Lower lobe of right lung (tissue), 2 donors: ENCODE data around the gene PABPN1L. TPM values are rescaled to one million over a fixed set of nuclear protein-coding genes. Genes with fewer than 3 reads are reported as not detected.

ENCODE experiments used
- ATAC-seq, 2 donors: fragments of 200-7000 bp; cut with Tn5 transposase; one replicate each; pipeline ENCODE4 v1.9.1; 2020 to 2022; ENCODE audit warnings: mild to moderate bottlenecking in 2 of 2, moderate library complexity in 2 of 2
- DNase-seq: peaks from one replicate; pipeline ENCODE4 v3.0.0-alpha.2; 2020
- H3K27ac ChIP-seq: fragments of 200-600 bp; one replicate; pipeline ENCODE4 v1.8.0; 2022
- H3K27me3 ChIP-seq: fragments of 200-600 bp; one replicate; pipeline ENCODE4 v1.8.0; 2022; ENCODE audit warnings: low read depth
- H3K36me3 ChIP-seq: fragments of 200-600 bp; one replicate; pipeline ENCODE4 v1.8.0; 2022; ENCODE audit warnings: mild to moderate bottlenecking
- H3K4me1 ChIP-seq: fragments of 200-600 bp; one replicate; pipeline ENCODE4 v1.8.0; 2022
- H3K4me3 ChIP-seq: fragments of 200-600 bp; one replicate; pipeline ENCODE4 v1.8.0; 2022; ENCODE audit warnings: mild to moderate bottlenecking
- H3K9me3 ChIP-seq: fragments of 200-600 bp; one replicate; pipeline ENCODE4 v1.8.0; 2022
- intact Hi-C: fragments of 100-400 bp; cut with DNase I; formaldehyde crosslinking; loops from one replicate; pipeline ENCODE4 v1.11.0; 2022
- total RNA-seq: library from RNA; stranded (reverse); fragmentation: NEBNext Ultra II Directional; extraction: Animal tissue kit (Norgen Biotek cat#: 25700); gene quantifications from one replicate; pipeline ENCODE4 v1.2.1, GENCODE V29; 2021
- TF ChIP-seq, protein P1 (sequence below): fragments of 200-600 bp; IDR thresholded peaks from one replicate; pipeline ENCODE4 v1.8.0; 2022; ENCODE audit warnings: antibody characterized with exemption, mild to moderate bottlenecking
- donor health status: DM: no; HTN: yes; CAD: no; lungs with severe emphysema.

PABPN1L gene
- total RNA-seq, 1 donor from 2014 or later: not detected

DNA sequence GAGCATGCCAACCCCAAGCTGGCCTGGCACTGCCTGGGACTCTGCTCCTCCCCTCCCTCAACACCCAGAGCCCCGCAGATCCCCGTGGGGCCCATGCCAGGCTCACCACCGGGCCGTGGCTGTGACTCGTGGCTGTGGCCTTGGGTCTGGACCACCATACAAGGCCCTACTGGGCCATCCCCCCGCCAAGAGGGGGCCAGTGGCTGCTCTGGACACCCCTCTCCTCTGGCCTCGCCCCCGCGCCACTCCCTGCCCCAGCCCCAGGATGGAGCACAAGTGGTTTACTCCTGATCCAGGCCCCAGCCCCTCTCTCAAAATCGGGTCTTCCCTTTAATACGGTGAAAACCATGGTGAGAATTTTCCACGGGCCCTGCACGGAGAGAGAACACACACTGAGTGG is 3.0 kb downstream of the PABPN1L start:
- TF ChIP-seq, protein P1, sequence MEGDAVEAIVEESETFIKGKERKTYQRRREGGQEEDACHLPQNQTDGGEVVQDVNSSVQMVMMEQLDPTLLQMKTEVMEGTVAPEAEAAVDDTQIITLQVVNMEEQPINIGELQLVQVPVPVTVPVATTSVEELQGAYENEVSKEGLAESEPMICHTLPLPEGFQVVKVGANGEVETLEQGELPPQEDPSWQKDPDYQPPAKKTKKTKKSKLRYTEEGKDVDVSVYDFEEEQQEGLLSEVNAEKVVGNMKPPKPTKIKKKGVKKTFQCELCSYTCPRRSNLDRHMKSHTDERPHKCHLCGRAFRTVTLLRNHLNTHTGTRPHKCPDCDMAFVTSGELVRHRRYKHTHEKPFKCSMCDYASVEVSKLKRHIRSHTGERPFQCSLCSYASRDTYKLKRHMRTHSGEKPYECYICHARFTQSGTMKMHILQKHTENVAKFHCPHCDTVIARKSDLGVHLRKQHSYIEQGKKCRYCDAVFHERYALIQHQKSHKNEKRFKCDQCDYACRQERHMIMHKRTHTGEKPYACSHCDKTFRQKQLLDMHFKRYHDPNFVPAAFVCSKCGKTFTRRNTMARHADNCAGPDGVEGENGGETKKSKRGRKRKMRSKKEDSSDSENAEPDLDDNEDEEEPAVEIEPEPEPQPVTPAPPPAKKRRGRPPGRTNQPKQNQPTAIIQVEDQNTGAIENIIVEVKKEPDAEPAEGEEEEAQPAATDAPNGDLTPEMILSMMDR: no peak
- H3K36me3 ChIP-seq: peaks cover 44% of the 10 kb centered on the region
- intact Hi-C loops: no loop called here

DNA sequence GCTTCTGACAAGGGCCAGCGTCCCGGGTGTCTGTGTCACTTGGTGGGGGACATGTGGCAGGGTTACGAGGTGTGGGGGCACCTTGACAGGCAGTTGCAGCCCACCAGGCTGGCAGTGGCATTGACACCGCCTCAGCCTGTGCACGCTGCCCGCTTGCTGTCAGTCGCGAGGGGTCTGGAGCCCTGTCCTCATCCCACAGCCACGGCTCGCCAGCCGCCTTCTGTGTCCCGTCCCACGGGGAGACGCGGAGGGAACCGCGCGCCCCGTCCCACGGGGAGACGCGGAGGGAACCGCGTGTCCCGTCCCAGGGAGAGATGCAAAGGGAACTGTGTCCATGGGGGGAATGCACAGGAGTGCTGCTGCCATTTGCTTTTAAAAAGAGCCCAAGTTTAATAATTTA is 3.5 kb downstream of the PABPN1L start:
- Histone ChIP-seq H3K4me3 (no peak overlapping the region), H3K9me3 (no peaks in the 10 kb centered on the region), H3K27ac (no peak overlapping the region), H3K36me3 (peaks cover 44% of the 10 kb centered on the region), H3K4me1 (peaks cover 12% of the 10 kb centered on the region), H3K27me3 (peaks cover 6% of the 10 kb centered on the region)
- TF ChIP-seq, protein P1: no peak
- intact Hi-C loops: no loop called here
- ATAC-seq (no peak), DNase-seq (no peak)

More for the DNA sequence above, 3.0 kb downstream of the PABPN1L start:
- Histone ChIP-seq H3K4me3 (no peak overlapping the region), H3K4me1 (peaks cover 7% of the 10 kb centered on the region), H3K27me3 (peaks cover 6% of the 10 kb centered on the region), H3K9me3 (no peaks in the 10 kb centered on the region), H3K27ac (no peak overlapping the region)
- DNase-seq: no peak
- peak in 1 of 2 donors; percentile 3 for ATAC-seq

DNA sequence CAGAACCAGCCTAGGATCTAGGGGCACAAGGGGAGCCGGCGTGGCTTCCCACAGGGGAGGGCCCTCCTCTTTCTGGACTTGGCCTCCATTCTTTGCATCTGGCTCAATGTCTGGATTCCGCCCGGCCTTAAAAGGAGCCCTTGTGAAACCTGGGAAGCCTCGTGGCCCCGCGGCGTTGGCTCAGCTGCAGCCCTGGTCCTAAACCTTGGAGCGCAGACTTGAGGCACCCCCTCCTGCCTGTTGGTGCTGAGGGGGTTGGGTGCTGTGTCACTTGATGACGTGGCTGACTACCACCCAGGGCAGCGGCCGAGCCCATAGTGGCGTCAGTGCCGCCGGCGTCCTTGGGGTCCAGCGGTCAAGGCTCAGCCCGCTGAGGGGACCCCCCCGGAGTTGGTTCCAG is 5.1 kb downstream of the PABPN1L start:
- ATAC-seq: no peak
- no peak overlapping the region for H3K27ac ChIP-seq
- no peaks in the 10 kb centered on the region for H3K27me3 ChIP-seq
- TF ChIP-seq, protein P1: no peak
- no peak for DNase-seq
- no peak overlapping the region for H3K4me3 ChIP-seq
- intact Hi-C loops: no loop called here
- H3K9me3 ChIP-seq: no peaks in the 10 kb centered on the region
- peaks cover 44% of the 10 kb centered on the region for H3K36me3 ChIP-seq
- peaks cover 20% of the 10 kb centered on the region for H3K4me1 ChIP-seq

- Histone ChIP-seq H3K27me3 (no peaks in the 10 kb centered on the region), H3K36me3 (peaks cover 44% of the 10 kb centered on the region), H3K4me1 (peaks cover 37% of the 10 kb centered on the region), H3K27ac (no peak overlapping the region), H3K4me3 (no peak overlapping the region), H3K9me3 (no peaks in the 10 kb centered on the region)
- no peak for DNase-seq
- no peak for ATAC-seq
- intact Hi-C loops: no loop called here
- TF ChIP-seq, protein P1: no peak
These were observed 6.9 kb downstream of the PABPN1L start for GRCh38 chr16:88859381-88860091.

DNA sequence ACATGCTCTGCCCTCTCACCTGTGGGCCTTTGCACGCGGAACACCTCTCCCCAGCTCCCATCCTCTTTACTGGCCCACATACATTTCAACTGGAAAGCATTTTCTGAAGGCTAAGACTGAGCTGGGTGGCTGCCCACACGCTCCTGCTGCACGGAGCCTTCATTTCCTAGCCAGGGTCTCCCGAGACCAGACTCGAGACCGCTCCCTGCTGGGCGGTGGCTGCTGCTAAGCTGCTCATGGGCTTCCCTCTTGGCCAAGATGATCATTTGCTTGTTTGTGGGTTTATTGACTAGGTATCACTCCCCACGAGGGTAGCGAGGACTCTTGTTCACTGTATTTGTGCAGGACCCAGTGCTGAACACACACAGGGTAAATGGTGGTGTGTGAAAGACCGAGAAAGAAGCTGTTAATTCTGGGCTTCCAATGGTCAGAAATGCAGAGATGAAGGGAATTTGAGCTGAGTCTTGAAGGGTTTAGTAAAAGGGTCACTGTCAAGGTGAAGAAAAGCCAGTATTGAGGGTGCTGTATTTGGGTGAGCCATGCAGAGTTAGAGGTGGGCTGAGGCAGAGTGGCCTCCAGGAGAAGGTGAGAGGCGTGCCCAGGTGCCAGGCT is 8.6 kb downstream of the PABPN1L start:
- Histone ChIP-seq H3K27ac (peak overlapping the region; percentile 90), H3K27me3 (no peaks in the 10 kb centered on the region), H3K4me3 (peak overlapping the region; percentile 100), H3K36me3 (peaks cover 42% of the 10 kb centered on the region), H3K9me3 (no peaks in the 10 kb centered on the region), H3K4me1 (peaks cover 48% of the 10 kb centered on the region)
- TF ChIP-seq, protein P1: peak; percentile 75
- intact Hi-C loops: no loop called here
- peak; percentile 79 to 80 for ATAC-seq
- DNase-seq: peak; percentile 85
